Loucy (cell line): ENCODE measurements around the gene CHDH.
A peak's percentile ranks its signal among the peaks of the same experiment; 100 is the strongest.

Source experiments
- H2AFZ ChIP-seq: fragments of 200-600 bp; sonication (generic); 2 replicates; pipeline ENCODE4 v1.6.0; 2016; ENCODE audit warnings: antibody characterized with exemption, mild to moderate bottlenecking, low read length, moderate library complexity
- H3F3A ChIP-seq: fragments of 200-600 bp; 2 replicates; pipeline ENCODE4 v1.6.0; 2016; ENCODE audit warnings: antibody characterized with exemption, low read depth, mild to moderate bottlenecking
- H3K27me3 ChIP-seq: fragments of 200-600 bp; sonication (generic); 2 replicates; pipeline ENCODE4 v1.6.1; 2014; ENCODE audit warnings: low read length, mild to moderate bottlenecking; ENCODE audit not compliant: insufficient read depth, poor library complexity, severe bottlenecking
- H3K36me3 ChIP-seq: fragments of 200-600 bp; sonication (generic); 2 replicates; pipeline ENCODE4 v1.6.1; 2016; ENCODE audit warnings: low read length; ENCODE audit not compliant: insufficient read depth
- H3K4me1 ChIP-seq: fragments of 200-600 bp; sonication (generic); 2 replicates; pipeline ENCODE4 v1.5.1; 2014; ENCODE audit warnings: low read length, mild to moderate bottlenecking; ENCODE audit not compliant: insufficient read depth, poor library complexity, severe bottlenecking
- H3K4me2 ChIP-seq: fragments of 200-600 bp; sonication (generic); 2 replicates; pipeline ENCODE4 v1.6.0; 2014; ENCODE audit warnings: antibody characterized with exemption, low read length, low read depth, mild to moderate bottlenecking; ENCODE audit not compliant: poor library complexity, severe bottlenecking
- H3K4me3 ChIP-seq: fragments of 200-600 bp; sonication (generic); 2 replicates; pipeline ENCODE4 v1.5.1; 2014; ENCODE audit warnings: low read length, mild to moderate bottlenecking, mixed read lengths; ENCODE audit not compliant: poor library complexity, severe bottlenecking
- H3K79me2 ChIP-seq: fragments of 200-600 bp; sonication (generic); 2 replicates; pipeline ENCODE4 v1.6.1; 2014; ENCODE audit warnings: low read length; ENCODE audit not compliant: insufficient read depth
- H3K9ac ChIP-seq: fragments of 200-600 bp; sonication (generic); 2 replicates; pipeline ENCODE4 v1.6.0; 2014; ENCODE audit warnings: mild to moderate bottlenecking, low read depth, low read length, moderate library complexity; ENCODE audit not compliant: poor library complexity, severe bottlenecking
- H3K9me2 ChIP-seq: fragments of 200-600 bp; sonication (generic); replicated peaks from 2 replicates; pipeline ENCODE4 v1.6.1; 2016; ENCODE audit warnings: low read depth, low read length, mixed read lengths
- H3K9me3 ChIP-seq: fragments of 200-600 bp; sonication (generic); 2 replicates; pipeline ENCODE4 v1.6.1; 2014; ENCODE audit warnings: mild to moderate bottlenecking, antibody characterized with exemption, low read length, low read depth; ENCODE audit not compliant: insufficient read depth
- H4K20me1 ChIP-seq: fragments of 200-600 bp; sonication (generic); 2 replicates; pipeline ENCODE4 v1.6.0; 2014; ENCODE audit warnings: antibody characterized with exemption, low read length, mild to moderate bottlenecking; ENCODE audit not compliant: insufficient read depth, poor library complexity, severe bottlenecking
- EZH2phosphoT487 ChIP-seq: fragments of 200-600 bp; IDR thresholded peaks from 2 replicates; pipeline ENCODE4 v1.6.1; 2018; ENCODE audit warnings: antibody characterized with exemption, mild to moderate bottlenecking, moderate library complexity, borderline replicate concordance
- TF ChIP-seq, protein P1 (sequence below): fragments of 200-600 bp; sonication (generic); conservative IDR thresholded peaks from 2 replicates; pipeline ENCODE4 v1.5.1; 2014; ENCODE audit warnings: mild to moderate bottlenecking, antibody characterized with exemption, low read length

The CHDH gene

GRCh38 chr3:53778153-53778552 is 68.1 kb downstream of the CHDH start:
- Histone ChIP-seq H3K9ac (no peak overlapping the region), H3K4me3 (no peak overlapping the region), H3K79me2 (no peaks in the 10 kb centered on the region), H3K36me3 (no peaks in the 10 kb centered on the region), H3K9me3 (no peaks in the 10 kb centered on the region), H3K9me2 (no peaks in the 10 kb centered on the region), H3K4me2 (peak overlapping the region; percentile 45), H3F3A (no peaks in the 10 kb centered on the region), H2AFZ (no peak overlapping the region), H3K27me3 (no peaks in the 10 kb centered on the region), H4K20me1 (no peaks in the 10 kb centered on the region), H3K4me1 (peaks cover 12% of the 10 kb centered on the region)
- TF ChIP-seq, protein P1, sequence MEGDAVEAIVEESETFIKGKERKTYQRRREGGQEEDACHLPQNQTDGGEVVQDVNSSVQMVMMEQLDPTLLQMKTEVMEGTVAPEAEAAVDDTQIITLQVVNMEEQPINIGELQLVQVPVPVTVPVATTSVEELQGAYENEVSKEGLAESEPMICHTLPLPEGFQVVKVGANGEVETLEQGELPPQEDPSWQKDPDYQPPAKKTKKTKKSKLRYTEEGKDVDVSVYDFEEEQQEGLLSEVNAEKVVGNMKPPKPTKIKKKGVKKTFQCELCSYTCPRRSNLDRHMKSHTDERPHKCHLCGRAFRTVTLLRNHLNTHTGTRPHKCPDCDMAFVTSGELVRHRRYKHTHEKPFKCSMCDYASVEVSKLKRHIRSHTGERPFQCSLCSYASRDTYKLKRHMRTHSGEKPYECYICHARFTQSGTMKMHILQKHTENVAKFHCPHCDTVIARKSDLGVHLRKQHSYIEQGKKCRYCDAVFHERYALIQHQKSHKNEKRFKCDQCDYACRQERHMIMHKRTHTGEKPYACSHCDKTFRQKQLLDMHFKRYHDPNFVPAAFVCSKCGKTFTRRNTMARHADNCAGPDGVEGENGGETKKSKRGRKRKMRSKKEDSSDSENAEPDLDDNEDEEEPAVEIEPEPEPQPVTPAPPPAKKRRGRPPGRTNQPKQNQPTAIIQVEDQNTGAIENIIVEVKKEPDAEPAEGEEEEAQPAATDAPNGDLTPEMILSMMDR, result no peak
- no peak for TF ChIP-seq EZH2phosphoT487

DNA sequence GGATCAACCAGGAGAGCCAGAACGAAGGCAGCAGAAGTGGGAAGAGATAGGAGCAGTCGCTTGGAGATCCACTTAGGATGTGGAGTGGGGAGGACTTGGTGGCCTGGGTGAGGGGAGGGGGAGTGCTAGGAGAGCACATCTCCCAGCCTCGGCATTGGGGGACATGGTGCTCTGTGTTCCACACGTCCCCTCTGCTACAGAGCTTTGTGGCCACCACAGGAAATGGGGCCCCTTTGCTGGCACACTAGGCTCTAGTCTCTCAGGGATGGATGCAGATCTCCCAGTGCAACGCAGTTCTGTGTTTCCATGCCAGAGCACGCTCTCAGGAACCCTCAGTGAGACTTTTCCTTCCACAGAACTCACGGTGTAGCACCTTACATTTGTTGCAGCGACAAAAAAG is 68.8 kb downstream of the CHDH start:
- no peaks in the 10 kb centered on the region for H3K27me3 ChIP-seq
- H3K4me2 ChIP-seq, result peak overlapping the region; percentile 45
- no peaks in the 10 kb centered on the region for H3F3A ChIP-seq
- H3K9ac ChIP-seq, result no peak overlapping the region
- no peaks in the 10 kb centered on the region for H3K9me3 ChIP-seq
- peaks cover 12% of the 10 kb centered on the region for H3K4me1 ChIP-seq
- H3K9me2 ChIP-seq, result no peaks in the 10 kb centered on the region
- H3K4me3 ChIP-seq, result peak overlapping the region; percentile 2
- TF ChIP-seq, protein P1, result no peak
- TF ChIP-seq EZH2phosphoT487, result no peak
- no peaks in the 10 kb centered on the region for H3K36me3 ChIP-seq
- H4K20me1 ChIP-seq, result no peaks in the 10 kb centered on the region
- H3K79me2 ChIP-seq, result no peaks in the 10 kb centered on the region
- H2AFZ ChIP-seq, result peak overlapping the region; percentile 29; the same call in 1 of the 2 replicates

DNA sequence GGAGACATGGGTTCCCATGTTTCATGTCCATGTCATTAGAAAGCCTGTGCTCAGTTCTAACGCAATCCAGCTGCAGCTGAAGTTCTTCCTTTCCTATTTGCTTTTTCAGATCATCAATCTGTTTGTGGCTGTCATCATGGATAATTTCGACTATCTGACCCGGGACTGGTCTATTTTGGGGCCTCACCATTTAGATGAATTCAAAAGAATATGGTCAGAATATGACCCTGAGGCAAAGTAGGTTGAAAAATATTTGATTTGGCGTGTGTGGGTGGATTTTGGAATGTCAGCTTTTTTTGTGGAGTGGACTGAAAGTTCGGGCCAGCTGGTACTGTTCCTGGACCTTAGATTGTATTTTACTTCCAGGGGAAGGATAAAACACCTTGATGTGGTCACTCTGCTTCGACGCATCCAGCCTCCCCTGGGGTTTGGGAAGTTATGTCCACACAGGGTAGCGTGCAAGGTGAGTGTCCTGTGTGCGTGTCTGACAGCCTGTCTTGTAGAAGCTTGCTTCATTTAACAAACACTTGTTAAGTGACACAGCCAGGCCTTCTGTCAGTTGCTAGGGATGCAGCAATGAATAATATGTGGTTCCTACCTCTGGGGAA is 69.6 kb downstream of the CHDH start:
- TF ChIP-seq, protein P1, result no peak
- TF ChIP-seq EZH2phosphoT487, result no peak
- no peak overlapping the region for H2AFZ ChIP-seq
- no peaks in the 10 kb centered on the region for H3K9me2 ChIP-seq
- H3K9me3 ChIP-seq, result no peaks in the 10 kb centered on the region
- no peak overlapping the region for H3K4me3 ChIP-seq
- H3K9ac ChIP-seq, result no peak overlapping the region
- no peak overlapping the region for H3K4me2 ChIP-seq
- no peaks in the 10 kb centered on the region for H4K20me1 ChIP-seq
- no peaks in the 10 kb centered on the region for H3K79me2 ChIP-seq
- no peaks in the 10 kb centered on the region for H3K27me3 ChIP-seq
- peaks cover 12% of the 10 kb centered on the region for H3K4me1 ChIP-seq
- no peaks in the 10 kb centered on the region for H3K36me3 ChIP-seq
- H3F3A ChIP-seq, result no peaks in the 10 kb centered on the region
